C4-2B (cell line): Measurements from ENCODE around the gene CNOT1.

Experiments used
- ZFX ChIP-seq: fragments of 450-650 bp; IDR thresholded peaks from 2 replicates; pipeline ENCODE4 v1.6.1; 2017
- TF ChIP-seq, protein P1 (sequence below): fragments of 450-650 bp; conservative IDR thresholded peaks from 2 replicates; pipeline ENCODE4 v1.5.1; 2017; ENCODE audit warnings: mild to moderate bottlenecking

DNA sequence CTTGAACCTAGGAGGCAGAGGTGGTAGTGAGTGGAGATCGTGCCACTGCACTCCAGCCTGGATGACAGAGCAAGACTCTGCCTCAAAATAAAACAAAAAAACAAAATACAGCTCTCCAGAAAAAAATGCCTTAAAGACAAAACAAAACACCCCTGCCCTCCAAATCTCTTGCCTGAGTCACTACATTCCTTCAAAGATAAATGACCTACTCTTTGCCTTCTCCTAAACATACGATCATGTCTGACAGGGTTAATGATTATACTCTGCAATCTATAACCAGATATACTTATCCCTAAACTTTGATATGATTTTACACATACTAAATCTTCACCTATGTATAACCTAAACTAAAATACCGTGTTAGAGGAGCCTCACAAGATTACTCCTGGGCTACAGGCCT is 115.8 kb downstream of the CNOT1 start:
- TF ChIP-seq, protein P1, sequence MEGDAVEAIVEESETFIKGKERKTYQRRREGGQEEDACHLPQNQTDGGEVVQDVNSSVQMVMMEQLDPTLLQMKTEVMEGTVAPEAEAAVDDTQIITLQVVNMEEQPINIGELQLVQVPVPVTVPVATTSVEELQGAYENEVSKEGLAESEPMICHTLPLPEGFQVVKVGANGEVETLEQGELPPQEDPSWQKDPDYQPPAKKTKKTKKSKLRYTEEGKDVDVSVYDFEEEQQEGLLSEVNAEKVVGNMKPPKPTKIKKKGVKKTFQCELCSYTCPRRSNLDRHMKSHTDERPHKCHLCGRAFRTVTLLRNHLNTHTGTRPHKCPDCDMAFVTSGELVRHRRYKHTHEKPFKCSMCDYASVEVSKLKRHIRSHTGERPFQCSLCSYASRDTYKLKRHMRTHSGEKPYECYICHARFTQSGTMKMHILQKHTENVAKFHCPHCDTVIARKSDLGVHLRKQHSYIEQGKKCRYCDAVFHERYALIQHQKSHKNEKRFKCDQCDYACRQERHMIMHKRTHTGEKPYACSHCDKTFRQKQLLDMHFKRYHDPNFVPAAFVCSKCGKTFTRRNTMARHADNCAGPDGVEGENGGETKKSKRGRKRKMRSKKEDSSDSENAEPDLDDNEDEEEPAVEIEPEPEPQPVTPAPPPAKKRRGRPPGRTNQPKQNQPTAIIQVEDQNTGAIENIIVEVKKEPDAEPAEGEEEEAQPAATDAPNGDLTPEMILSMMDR, result no peak
- no peak for TF ChIP-seq ZFX
